Embryonic facial prominence (tissue), 1 donor: ENCODE data around the gene SERPINB6.
"Not testable (repeated sequence)": the region's sequence is repeated elsewhere in the genome, so short reads cannot be mapped to it uniquely, and the experiment has no call there.

ENCODE experiments used
- DNase-seq: peaks from one replicate; pipeline ENCODE4 v3.0.0-alpha.2; 2016; ENCODE audit errors: extremely low spot score

The SERPINB6 gene

DNA sequence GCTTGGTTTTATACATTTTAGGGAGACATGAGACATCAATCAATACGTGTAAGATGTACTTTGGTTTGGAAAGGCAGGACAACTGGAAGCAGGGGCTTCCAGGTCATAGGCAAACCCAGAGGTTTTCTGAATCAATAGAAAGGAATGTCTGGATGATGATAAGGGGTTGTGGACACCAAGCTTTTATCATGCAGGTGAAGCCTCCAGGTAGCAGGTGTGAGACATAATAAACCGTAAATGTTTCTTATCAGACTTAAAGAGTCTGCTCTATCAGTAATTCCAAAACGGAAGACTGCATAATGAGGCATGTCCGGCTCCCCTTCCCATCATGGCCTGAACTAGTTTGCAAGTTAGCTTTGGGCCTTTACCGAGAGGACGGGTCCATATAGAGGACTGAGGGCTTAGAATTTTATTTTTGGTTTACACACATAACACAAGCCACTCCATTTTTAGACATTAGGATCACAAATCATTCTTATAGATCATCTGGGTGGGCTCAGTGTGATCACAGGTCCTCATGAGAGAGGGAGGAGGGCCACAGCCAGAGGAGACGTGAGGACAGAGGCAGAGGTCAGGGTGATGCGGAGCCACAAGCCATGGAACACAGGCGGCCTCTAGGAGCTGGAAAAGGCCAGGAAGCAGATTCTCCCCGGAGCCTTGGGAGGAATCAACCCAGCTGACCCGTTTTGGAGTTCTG is 57.6 kb downstream of the SERPINB6 start:
- DNase-seq = no peak

GRCh38 chr6:2911171-2911570 is 60.2 kb downstream of the SERPINB6 start:
- no peak for DNase-seq

- DNase-seq = no peak
Observed at GRCh38 chr6:2909718-2910117, 61.6 kb downstream of the SERPINB6 start.

- DNase-seq = not testable (repeated sequence)
Observed at GRCh38 chr6:2909051-2909606, 62.2 kb downstream of the SERPINB6 start.

DNA sequence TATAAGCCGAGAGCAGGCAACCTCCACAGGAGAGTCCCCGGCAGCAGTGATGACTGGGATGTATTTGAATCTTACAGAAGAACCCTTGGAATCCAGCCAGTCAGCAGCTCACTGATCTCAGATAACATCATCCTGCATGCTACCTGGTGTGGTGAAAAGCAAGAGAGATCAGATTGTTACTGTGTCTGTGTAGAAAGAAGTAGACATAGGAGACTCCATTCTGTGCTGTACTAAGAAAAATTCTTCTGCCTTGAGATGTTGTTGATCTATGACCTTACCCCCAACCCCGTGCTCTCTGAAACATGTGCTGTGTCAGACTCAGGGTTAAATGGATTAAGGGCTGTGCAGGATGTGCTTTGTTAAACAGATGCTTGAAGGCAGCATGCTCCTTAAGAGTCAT is 62.9 kb downstream of the SERPINB6 start:
- DNase-seq = not testable (repeated sequence)

GRCh38 chr6:2903411-2904185 is 67.8 kb downstream of the SERPINB6 start:
- not testable (repeated sequence) for DNase-seq

DNA sequence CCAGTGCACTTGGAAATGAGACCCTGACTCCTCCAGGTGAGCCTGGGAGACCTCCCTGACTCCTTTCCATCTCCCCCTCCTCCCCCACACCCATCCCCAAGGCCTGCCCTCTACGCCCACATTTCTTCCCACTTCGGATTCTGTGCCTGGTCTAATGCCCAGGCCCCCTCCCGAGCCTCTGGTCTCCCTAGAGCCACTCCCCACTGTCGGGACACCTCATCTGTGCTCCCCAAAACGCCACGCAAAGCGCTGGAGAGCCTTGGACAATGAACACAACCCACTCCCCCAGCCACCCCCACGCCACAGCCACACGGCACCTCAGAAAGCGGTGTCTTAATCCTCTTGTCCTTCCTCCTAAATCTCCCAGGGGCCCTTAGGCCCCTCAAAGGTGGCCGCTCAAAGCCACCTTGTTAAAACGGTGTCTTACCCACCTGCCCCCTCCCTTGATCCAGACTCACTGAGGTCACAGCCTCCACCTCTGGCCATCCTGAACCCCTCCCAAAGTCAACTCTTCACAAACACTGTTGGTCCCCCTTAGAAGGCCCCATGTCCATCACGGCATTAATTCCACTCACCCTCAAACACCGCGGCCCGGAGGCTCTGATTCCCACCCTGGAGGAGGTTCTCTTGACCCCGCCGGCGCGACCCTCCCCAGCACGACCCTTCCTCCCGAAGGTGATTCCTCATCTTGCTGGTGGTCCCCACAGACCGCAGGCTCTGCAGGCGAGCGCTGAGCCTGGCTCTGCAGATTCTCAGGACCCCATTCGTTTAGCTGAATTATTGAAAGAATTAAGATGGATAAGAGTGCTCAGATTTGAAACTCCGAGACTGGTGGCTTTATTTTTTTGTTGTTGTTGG is 69.5 kb downstream of the SERPINB6 start:
- not testable (repeated sequence) for DNase-seq

GRCh38 chr6:2900821-2901644 is 70.3 kb downstream of the SERPINB6 start:
- DNase-seq = no peak

- DNase-seq = no peak
Observed at GRCh38 chr6:2900221-2900807, 71.1 kb downstream of the SERPINB6 start.

DNA sequence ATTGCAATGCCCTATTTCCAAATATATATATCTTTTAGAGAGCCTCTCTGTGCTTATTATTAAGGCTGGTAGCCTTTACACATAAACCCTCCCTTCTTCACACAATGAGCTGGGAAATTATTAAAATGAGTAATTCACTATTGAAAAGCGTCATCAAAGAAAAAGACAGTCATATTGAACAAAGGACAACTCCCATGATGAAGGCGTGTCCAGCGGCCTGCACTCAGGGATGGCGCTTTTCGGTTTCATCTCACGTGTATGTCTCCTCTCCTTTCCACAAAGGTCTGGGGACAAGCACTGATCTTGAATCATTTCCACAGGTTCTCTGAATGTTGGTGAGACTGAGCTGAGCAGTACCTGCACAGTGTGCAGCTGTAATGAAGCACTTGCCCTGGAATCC is 71.8 kb downstream of the SERPINB6 start:
- no peak for DNase-seq
